Heart right ventricle (tissue), 16 donors: ENCODE data around the gene SHROOM3. TPM values are rescaled to one million over a fixed set of nuclear protein-coding genes. Genes with fewer than 3 reads are reported as not detected.
"Not testable (repeated sequence)": the region's sequence is repeated elsewhere in the genome, so short reads cannot be mapped to it uniquely, and the experiment has no call there.

ENCODE experiments used
- ATAC-seq, 8 donors: fragments of 200-7000 bp; cut with Tn5 transposase; one replicate each; pipeline ENCODE4 v1.9.1; 2020; ENCODE audit warnings: mild to moderate bottlenecking in 8 of 8, moderate library complexity in 8 of 8, moderate number of reproducible peaks in 1 of 8
- DNase-seq, 2 donors: peaks; one replicate each; pipeline ENCODE4 v3.0.0-alpha.2; 2020
- H3K27ac ChIP-seq, 10 donors: fragments of 200-600 bp; sonication (generic) in 2 of 10; one replicate each; pipeline versions ENCODE4 v1.5.0 to v1.8.0; 2020 to 2022; ENCODE audit warnings: mild to moderate bottlenecking in 3 of 10
- H3K27me3 ChIP-seq, 7 donors: fragments of 200-600 bp; one replicate each; pipeline ENCODE4 v1.8.0; 2021 to 2022; ENCODE audit warnings: mild to moderate bottlenecking in 2 of 7
- H3K36me3 ChIP-seq, 9 donors: fragments of 200-600 bp; sonication (generic) in 1 of 9; one replicate each; pipeline versions ENCODE4 v1.5.0 to v1.8.0; 2020 to 2022; ENCODE audit warnings: mild to moderate bottlenecking in 2 of 9
- H3K4me1 ChIP-seq, 9 donors: fragments of 200-600 bp; sonication (generic) in 1 of 9; one replicate each; pipeline versions ENCODE4 v1.5.0 to v1.8.0; 2020 to 2022; ENCODE audit warnings: mild to moderate bottlenecking in 4 of 9
- H3K4me3 ChIP-seq, 10 donors: fragments of 200-600 bp; sonication (generic) in 2 of 10; one replicate each; pipeline versions ENCODE4 v1.5.0 to v1.8.0; 2020 to 2022; ENCODE audit warnings: mild to moderate bottlenecking in 7 of 10, moderate library complexity in 2 of 10
- H3K9me3 ChIP-seq, 11 donors: fragments of 200-600 bp in 10 of 11; sonication (generic) in 2 of 11; one replicate each; pipeline versions ENCODE4 v1.5.0 to v1.8.0; 2013 to 2022; ENCODE audit warnings: mild to moderate bottlenecking in 2 of 11, control low read depth in 1 of 11, moderate library complexity in 1 of 11
- CTCF ChIP-seq, 9 donors: fragments of 200-600 bp; sonication (generic) in 2 of 9; IDR thresholded peaks; one replicate each; pipeline versions ENCODE4 v1.5.0 to v1.8.0; 2021 to 2022; ENCODE audit warnings: antibody characterized with exemption in 9 of 9, mild to moderate bottlenecking in 5 of 9, moderate library complexity in 1 of 9
- WGBS, 2 donors: extraction: QIAGEN DNeasy Blood & Tissue Kit; methylation state at CpG; one replicate each; pipeline ENCODE4 v1.1.7; 2013; ENCODE audit warnings: inconsistent platforms in 1 of 2; 5-methylcytosine and 5-hydroxymethylcytosine counted together
- intact Hi-C, 10 donors: fragments of 100-400 bp; cut with DNase I; formaldehyde crosslinking; loops; one replicate each; pipeline versions ENCODE4 v1.11.1 to v1.14.2; 2022
- polyA plus RNA-seq, 2 donors: library from polyadenylated mRNA; stranded (reverse); fragments of 200-250 nt; gene quantifications; one replicate each; pipeline ENCODE4 v1.2.3, GENCODE V29; 2013
- total RNA-seq, 10 donors: library from RNA; stranded (reverse); fragmentation: NEBNext Ultra II Directional in 3 of 10; extraction: Animal tissue kit (Norgen Biotek cat#: 25700) in 3 of 10; gene quantifications; one replicate each; pipeline versions ENCODE4 v1.2.1 to v1.2.4, GENCODE V29; 2021 to 2023
- donor health status: Arrhythmogenic right ventricular cardiomyopathy.
- donor health status: ischemic (EF 13 %, LVEDD 7.1; RV severe dilation, severe dysfunction).
- donor health status: healthy with polysubstance abuse.
- donor health status: DM: no; HTN: yes; CAD: no.
- donor health status: DM: no; HTN: no; CAD: no.
- donor health status: ischemic (EF 25% LVEDD 6.9; RV normal size, moderate dysfunction).
- donor health status: ischemic (EF 25% LVEDD 5.7; RV mildly dilated, moderate dysfunction).
- donor health status: healthy.
- donor health status: DM: yes; HTN: yes; CAD: no.
- donor health status: Ischemic cardiomyopathy.
- donor health status: ischemic (EF 35%, LVEDD 5.7; RV mildly dilated, moderate dysfunction).
- donor health status: nonischemic (EF 11% LVEDD 7.7; RV severe dilation, severe dysfunction).
- donor health status: DM: yes; HTN: yes; CAD: no.
- donor health status: PGD.
- donor health status: ischemic (EF 29% LVEDD 5.4; RV normal size, mild dysfunction).
- donor health status: nonischemic (EF 23%, LVEDD 6.1; RV moderate dilation, normal function).

SHROOM3 gene
- total and polyA plus RNA-seq, 12 donors = 1.7 to 33.3 (median 15.9) TPM

- no peaks in the 10 kb centered on the region for H3K36me3 ChIP-seq
- intact Hi-C loops = loop anchor here in 1 of 10 donors (5.0 kb wide), 1 partner anchor 1293 kb away; no protein-coding TSS in a partner anchor
- no peak overlapping the region for H3K27ac ChIP-seq
- ATAC-seq (no peak), DNase-seq (no peak)
- TF ChIP-seq CTCF (IDR thresholded peaks at IDR 0.05) = no peak
- no peak overlapping the region for H3K4me3 ChIP-seq
- no peaks in the 10 kb centered on the region for H3K9me3 ChIP-seq
- no peaks in the 10 kb centered on the region for H3K27me3 ChIP-seq
- H3K4me1 ChIP-seq = no peaks in the 10 kb centered on the region
- WGBS, 2 donors = 88 to 91% methylated on average over 3 of the region's 3 CpGs
These were observed 24.4 kb upstream of the SHROOM3 start for GRCh38 chr4:76410636-76411035.

GRCh38 chr4:76420188-76420761, 14.8 kb upstream of the SHROOM3 start:
- Histone ChIP-seq H3K4me1 (peaks cover 0 to 12% (median 0%) of the 10 kb centered on the region in 9 donors), H3K9me3 (no peaks in the 10 kb centered on the region), H3K36me3 (no peaks in the 10 kb centered on the region), H3K27me3 (peaks cover 0 to 18% (median 0%) of the 10 kb centered on the region in 7 donors), H3K27ac (no peak overlapping the region), H3K4me3 (peak overlapping the region in 9 of 10 donors; percentile 46 to 67 (median 57))
- TF ChIP-seq CTCF (IDR thresholded peaks at IDR 0.05) = no peak
- no peak for DNase-seq
- intact Hi-C loops = loop anchor here in 3 of 10 donors (5.0 kb wide), 2 partner anchors 113 to 238 kb away; partner anchors contain the start of gene STBD1 (in 1 of the 3)
- peak in 5 of 8 donors; percentile 21 to 49 (median 31) for ATAC-seq
- WGBS, 2 donors = 31 to 43% methylated on average over 18 of the region's 18 CpGs

- intact Hi-C loops = loop anchor here in 3 of 10 donors (5.0 kb wide), 2 partner anchors 114 to 239 kb away; partner anchors contain the start of gene STBD1 (in 1 of the 3)
- no peak for TF ChIP-seq CTCF (IDR thresholded peaks at IDR 0.05)
- Histone ChIP-seq H3K4me3 (peak within 1 kb of the TSS; percentile 35 to 67 (median 56)), H3K9me3 (no peaks in the 10 kb centered on the region), H3K4me1 (peaks cover 0 to 12% (median under 1%) of the 10 kb centered on the region in 9 donors), H3K27me3 (peaks cover 0 to 18% (median 0%) of the 10 kb centered on the region in 7 donors), H3K27ac (peak within 1 kb of the TSS in 2 of 10 donors; percentile 10 to 22), H3K36me3 (no peaks in the 10 kb centered on the region)
- DNase-seq = peak; percentile 5 to 33
- peak; percentile 58 to 91 (median 80) for ATAC-seq
- WGBS, 2 donors = 4 to 6% methylated on average over 72 to 77 of the region's 79 CpGs
These were observed 14.1 kb upstream of the SHROOM3 start, which contains the start of gene CCDC158 for GRCh38 chr4:76420762-76421581. Gene CCDC158 (minus strand): TSS chr4:76421141. CDS start chr4:76403207, 17,934 bp downstream.

DNA sequence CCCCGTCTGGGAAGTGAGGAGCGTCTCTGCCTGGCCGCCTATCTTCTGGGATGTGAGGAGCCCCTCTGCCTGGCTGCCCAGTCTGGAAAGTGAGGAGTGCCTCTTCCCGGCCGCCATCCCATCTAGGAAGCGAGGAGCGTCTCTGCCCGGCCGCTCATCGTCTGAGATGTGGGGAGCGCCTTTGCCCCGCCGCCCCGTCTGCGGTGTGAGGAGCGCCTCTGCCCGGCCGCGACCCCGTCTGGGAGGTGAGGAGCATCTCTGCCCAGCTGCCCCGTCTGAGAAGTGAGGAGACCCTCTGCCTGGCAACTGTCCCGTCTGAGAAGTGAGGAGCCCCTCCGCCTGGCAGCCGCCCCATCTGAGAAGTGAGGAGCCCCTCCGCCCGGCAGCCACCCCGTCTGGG, 11.9 kb upstream of the SHROOM3 start:
- 96 to 99% methylated on average over 21 to 24 of the region's 27 CpGs for WGBS, 2 donors
- not testable (repeated sequence) for H3K9me3 ChIP-seq, H3K36me3 ChIP-seq, ATAC-seq, DNase-seq, H3K27ac ChIP-seq, H3K4me3 ChIP-seq
- intact Hi-C loops = loop anchor here in 3 of 10 donors (5.0 kb wide), 2 partner anchors 116 to 241 kb away; partner anchors contain the start of gene STBD1 (in 1 of the 3)
- Histone ChIP-seq H3K27me3 (peaks cover 0 to 18% (median 0%) of the 10 kb centered on the region in 7 donors), H3K4me1 (peaks cover 0 to 12% (median 4%) of the 10 kb centered on the region in 9 donors)
